HEK293 (cell line): ENCODE data around the gene VPS18.

Experiments used
- CTCF ChIA-PET: fragments of 350-600 bp; formaldehyde crosslinking; extraction: SDS; loops from one replicate; lab custom pipeline; 2021; ENCODE audit warnings: antibody characterized with exemption; lab: Yijun Ruan, JAX
- POLR2A ChIA-PET: fragments of 300-600 bp; formaldehyde crosslinking; extraction: SDS; loops from one replicate; lab custom pipeline; 2020; ENCODE audit warnings: antibody characterized with exemption, inconsistent platforms; lab: Yijun Ruan, JAX
- H3K27ac ChIP-seq: fragments of 200-500 bp; sonication (Bioruptor generic); 2 replicates; pipeline ENCODE4 v1.5.1; 2014; ENCODE audit warnings: low read depth, low read length, control low read depth, inconsistent platforms; ENCODE audit errors: extremely low read depth
- H3K36me3 ChIP-seq, 2 experiments: fragments of 200-500 bp in 1 of 2; sonication (Bioruptor generic) in 1 of 2; 1 replicate in 1 of 2; 2 replicates in 1 of 2; pipeline ENCODE4 v1.5.1; 2014 to 2017; ENCODE audit warnings: inconsistent platforms in 2 of 2, low read length in 2 of 2; ENCODE audit not compliant: control insufficient read depth in 2 of 2, insufficient read depth in 1 of 2
- H3K4me1 ChIP-seq: fragments of 200-500 bp; sonication (Bioruptor generic); 2 replicates; pipeline ENCODE4 v1.5.1; 2014; ENCODE audit warnings: mild to moderate bottlenecking, low read length, inconsistent platforms; ENCODE audit not compliant: control insufficient read depth, insufficient read depth
- H3K4me3 ChIP-seq: 2 replicates; pipeline ENCODE4 v1.5.1; 2011; ENCODE audit warnings: low read depth, mild to moderate bottlenecking, control low read depth, low read length, moderate library complexity
- H3K9me3 ChIP-seq: fragments of 200-500 bp; sonication (Bioruptor generic); 2 replicates; pipeline ENCODE4 v1.5.1; 2014; ENCODE audit warnings: low read depth, low read length, inconsistent platforms; ENCODE audit not compliant: control insufficient read depth, insufficient read depth
- AEBP2 ChIP-seq: fragments of 450-650 bp; formaldehyde crosslinking; IDR thresholded peaks from 2 replicates; pipeline ENCODE4 v1.5.1; 2016; ENCODE audit warnings: missing biosample characterization, missing genetic modification characterization, borderline replicate concordance
- GLIS2 ChIP-seq: fragments of 450-650 bp; formaldehyde crosslinking; IDR thresholded peaks from 2 replicates; pipeline ENCODE4 v1.5.1; 2016; ENCODE audit warnings: missing biosample characterization, missing genetic modification characterization
- KLF1 ChIP-seq: fragments of 450-650 bp; formaldehyde crosslinking; IDR thresholded peaks from 2 replicates; pipeline ENCODE4 v1.5.1; 2016; ENCODE audit warnings: missing biosample characterization, missing genetic modification characterization
- KLF16 ChIP-seq: fragments of 450-650 bp; formaldehyde crosslinking; IDR thresholded peaks from 2 replicates; pipeline ENCODE4 v1.5.1; 2017; ENCODE audit warnings: missing biosample characterization, missing genetic modification characterization
- PRDM4 ChIP-seq: fragments of 450-650 bp; formaldehyde crosslinking; IDR thresholded peaks from 2 replicates; pipeline ENCODE4 v1.5.1; 2017; ENCODE audit warnings: missing biosample characterization, missing genetic modification characterization
- REPIN1 ChIP-seq: fragments of 450-650 bp; formaldehyde crosslinking; IDR thresholded peaks from 2 replicates; pipeline ENCODE4 v1.5.1; 2017; ENCODE audit warnings: missing biosample characterization, missing genetic modification characterization, low read depth
- SP7 ChIP-seq: fragments of 450-650 bp; formaldehyde crosslinking; IDR thresholded peaks from 2 replicates; pipeline ENCODE4 v1.5.1; 2016; ENCODE audit warnings: missing biosample characterization, missing genetic modification characterization
- ZBTB21 ChIP-seq: fragments of 450-650 bp; formaldehyde crosslinking; IDR thresholded peaks from 2 replicates; pipeline ENCODE4 v1.5.1; 2017; ENCODE audit warnings: missing biosample characterization, missing genetic modification characterization
- ZFHX2 ChIP-seq: fragments of 450-650 bp; formaldehyde crosslinking; conservative IDR thresholded peaks from 2 replicates; pipeline ENCODE4 v1.5.1; 2016; ENCODE audit warnings: missing biosample characterization, missing genetic modification characterization
- ZFP3 ChIP-seq: fragments of 450-650 bp; formaldehyde crosslinking; IDR thresholded peaks from 2 replicates; pipeline ENCODE4 v1.5.1; 2016; ENCODE audit warnings: low read depth, missing biosample characterization, missing genetic modification characterization
- ZNF10 ChIP-seq: fragments of 450-650 bp; formaldehyde crosslinking; IDR thresholded peaks from 2 replicates; pipeline ENCODE4 v1.5.1; 2017; ENCODE audit warnings: missing biosample characterization, missing genetic modification characterization
- ZNF274 ChIP-seq, 2 experiments: fragments of 200-500 bp in 1 of 2; fragments of 450-650 bp in 1 of 2; sonication (Bioruptor generic) in 1 of 2; formaldehyde crosslinking in 1 of 2; IDR thresholded peaks; 2 replicates each; pipeline versions ENCODE4 v1.5.1 to v1.6.1; 2014 to 2016; ENCODE audit warnings: borderline replicate concordance in 1 of 2, inconsistent platforms in 1 of 2, low read length in 1 of 2, missing biosample characterization in 1 of 2, missing genetic modification characterization in 1 of 2
- ZNF324 ChIP-seq: fragments of 450-650 bp; formaldehyde crosslinking; IDR thresholded peaks from 2 replicates; pipeline ENCODE4 v1.5.1; 2016; ENCODE audit warnings: missing biosample characterization, missing genetic modification characterization
- ZNF341 ChIP-seq: fragments of 450-650 bp; formaldehyde crosslinking; IDR thresholded peaks from 2 replicates; pipeline ENCODE4; 2016; ENCODE audit warnings: low read depth, missing biosample characterization, missing genetic modification characterization
- ZNF549 ChIP-seq: fragments of 450-650 bp; IDR thresholded peaks from 2 replicates; pipeline ENCODE4 v1.5.1; 2018; ENCODE audit warnings: missing biosample characterization, missing genetic modification characterization, mild to moderate bottlenecking, inconsistent platforms, moderate library complexity
- ZNF561 ChIP-seq: fragments of 450-650 bp; IDR thresholded peaks from 2 replicates; pipeline ENCODE4 v1.5.1; 2018; ENCODE audit warnings: missing biosample characterization, missing genetic modification characterization, borderline replicate concordance
- ZXDB ChIP-seq: fragments of 450-650 bp; formaldehyde crosslinking; IDR thresholded peaks from 2 replicates; pipeline ENCODE4 v1.5.1; 2016; ENCODE audit warnings: missing biosample characterization, missing genetic modification characterization
- TF ChIP-seq, protein P1 (sequence below): fragments of 450-650 bp; formaldehyde crosslinking; IDR thresholded peaks from 2 replicates; pipeline ENCODE4 v1.5.1; 2016; ENCODE audit warnings: missing biosample characterization, missing genetic modification characterization
- TF ChIP-seq, protein P2 (sequence below): fragments of 450-650 bp; IDR thresholded peaks from 2 replicates; pipeline ENCODE4 v1.5.1; 2018; ENCODE audit warnings: missing biosample characterization, missing genetic modification characterization
- TF ChIP-seq, protein P3 (sequence below): fragments of 450-650 bp; formaldehyde crosslinking; IDR thresholded peaks from 2 replicates; pipeline ENCODE4 v1.5.1; 2016; ENCODE audit warnings: missing biosample characterization, missing genetic modification characterization
- TF ChIP-seq, protein P4 (sequence below): fragments of 450-650 bp; formaldehyde crosslinking; IDR thresholded peaks from 2 replicates; pipeline ENCODE4 v1.5.1; 2017; ENCODE audit warnings: missing biosample characterization, mild to moderate bottlenecking, missing genetic modification characterization, moderate library complexity

Gene VPS18, protein sequence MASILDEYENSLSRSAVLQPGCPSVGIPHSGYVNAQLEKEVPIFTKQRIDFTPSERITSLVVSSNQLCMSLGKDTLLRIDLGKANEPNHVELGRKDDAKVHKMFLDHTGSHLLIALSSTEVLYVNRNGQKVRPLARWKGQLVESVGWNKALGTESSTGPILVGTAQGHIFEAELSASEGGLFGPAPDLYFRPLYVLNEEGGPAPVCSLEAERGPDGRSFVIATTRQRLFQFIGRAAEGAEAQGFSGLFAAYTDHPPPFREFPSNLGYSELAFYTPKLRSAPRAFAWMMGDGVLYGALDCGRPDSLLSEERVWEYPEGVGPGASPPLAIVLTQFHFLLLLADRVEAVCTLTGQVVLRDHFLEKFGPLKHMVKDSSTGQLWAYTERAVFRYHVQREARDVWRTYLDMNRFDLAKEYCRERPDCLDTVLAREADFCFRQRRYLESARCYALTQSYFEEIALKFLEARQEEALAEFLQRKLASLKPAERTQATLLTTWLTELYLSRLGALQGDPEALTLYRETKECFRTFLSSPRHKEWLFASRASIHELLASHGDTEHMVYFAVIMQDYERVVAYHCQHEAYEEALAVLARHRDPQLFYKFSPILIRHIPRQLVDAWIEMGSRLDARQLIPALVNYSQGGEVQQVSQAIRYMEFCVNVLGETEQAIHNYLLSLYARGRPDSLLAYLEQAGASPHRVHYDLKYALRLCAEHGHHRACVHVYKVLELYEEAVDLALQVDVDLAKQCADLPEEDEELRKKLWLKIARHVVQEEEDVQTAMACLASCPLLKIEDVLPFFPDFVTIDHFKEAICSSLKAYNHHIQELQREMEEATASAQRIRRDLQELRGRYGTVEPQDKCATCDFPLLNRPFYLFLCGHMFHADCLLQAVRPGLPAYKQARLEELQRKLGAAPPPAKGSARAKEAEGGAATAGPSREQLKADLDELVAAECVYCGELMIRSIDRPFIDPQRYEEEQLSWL

DNA sequence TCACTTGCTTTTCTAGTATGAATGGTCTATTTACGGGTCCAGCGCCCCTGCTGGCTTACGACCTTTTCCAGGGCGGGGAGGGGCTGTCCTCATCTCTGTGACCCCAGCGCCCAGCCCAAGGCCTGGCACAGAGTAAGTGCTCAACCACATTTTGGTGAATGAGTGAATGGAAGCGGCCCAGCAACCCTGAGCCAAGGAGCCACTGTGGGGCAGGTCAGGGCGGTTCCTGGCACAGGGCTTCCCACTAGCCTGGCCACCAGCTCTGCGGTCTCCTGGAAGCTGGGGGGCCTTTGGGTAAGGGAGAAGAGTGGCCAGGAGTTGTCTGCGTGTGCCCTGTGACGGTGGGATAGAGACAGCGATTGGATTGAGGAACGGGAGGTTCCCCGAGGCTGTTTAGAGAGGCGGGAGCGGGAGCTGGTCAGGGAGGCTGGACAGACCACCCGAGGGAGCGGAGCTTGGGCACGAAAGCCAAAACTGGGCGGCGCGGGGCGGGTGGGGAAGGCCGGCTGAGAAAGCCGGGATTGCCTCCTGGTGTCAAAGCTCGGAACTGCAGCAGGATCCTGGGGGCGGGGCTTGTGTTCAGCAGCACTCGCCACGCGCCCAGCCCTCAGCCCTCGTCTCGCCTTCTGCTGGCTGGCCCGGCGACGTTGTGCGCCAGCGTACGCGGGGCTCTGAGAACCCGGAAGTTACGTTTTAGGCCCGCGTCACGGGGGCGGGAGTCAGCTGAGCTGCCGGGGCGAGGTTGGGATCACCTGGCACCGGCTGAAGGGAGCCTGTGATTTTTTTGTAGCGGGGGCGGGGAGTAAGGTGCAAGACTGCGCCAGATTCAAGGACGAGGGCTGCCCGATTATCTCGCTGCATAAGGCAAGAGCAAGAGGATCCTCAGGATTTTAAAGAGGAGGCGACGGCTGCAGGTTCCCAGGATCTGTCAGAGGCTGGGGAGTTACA is at the start of gene VPS18:
Gene VPS18 (plus strand): TSS at position 718 of the 948 bp plus-strand sequence. CDS start 319 bp downstream, outside the sequence.
- H3K9me3 ChIP-seq = no peaks in the 10 kb centered on the region
- CTCF ChIA-PET = interaction anchor here (0.6 to 4.2 kb wide), 28 partner anchors 10 to 292 kb away, joined by 3 to 117 read pairs (median 4); partner anchors contain the start of genes GCHFR, RAD51 and RHOV
- H3K27ac ChIP-seq = peak within 1 kb of the TSS; percentile 41; the same call in 1 of the 2 replicates
- POLR2A ChIA-PET = interaction anchor here (0.6 to 2.6 kb wide), 14 partner anchors 9 to 439 kb away, joined by 3 to 47 read pairs (median 4); partner anchors contain the start of genes CHAC1, DNAJC17, NUSAP1 and OIP5
- peaks cover 0 to 30% of the 10 kb centered on the region in 2 experiments; a peak in 2 of 3 replicates for H3K36me3 ChIP-seq
- peak within 1 kb of the TSS; percentile 79 for H3K4me3 ChIP-seq
- no peaks in the 10 kb centered on the region for H3K4me1 ChIP-seq
- TF ChIP-seq ZNF561 (tag by site-specific recombination) (peak; percentile 61; the same call in 1 of the 2 replicates), KLF16 (tag by site-specific recombination) (peak; percentile 30; the same call in 1 of the 2 replicates), ZNF549 (tag by site-specific recombination) (no peak), ZNF274 (IDR thresholded peaks at IDR 0.05; ENCODE audit: low read length) (no peak), ZNF274 (tag by site-specific recombination; IDR thresholded peaks at IDR 0.05; ENCODE audit: borderline replicate concordance) (no peak), ZBTB21 (tag by site-specific recombination) (peak; percentile 76), ZFP3 (tag by site-specific recombination) (no peak), ZNF324 (tag by site-specific recombination) (no peak), ZFHX2 (peak; percentile 60; the same call in 1 of the 2 replicates), AEBP2 (tag by site-specific recombination) (no peak), SP7 (tag by site-specific recombination) (no peak), REPIN1 (tag by site-specific recombination) (no peak), GLIS2 (tag by site-specific recombination) (0 out of 2 replicates have a peak, but pooled peaks have one; percentile 28), PRDM4 (tag by site-specific recombination) (no peak), ZXDB (tag by site-specific recombination) (peak; percentile 57), ZNF10 (tag by site-specific recombination) (peak; percentile 46; the same call in 1 of the 2 replicates), KLF1 (tag by site-specific recombination) (peak; percentile 60), ZNF341 (peak; percentile 31; the same call in 1 of the 2 replicates)
- TF ChIP-seq, protein P1, sequence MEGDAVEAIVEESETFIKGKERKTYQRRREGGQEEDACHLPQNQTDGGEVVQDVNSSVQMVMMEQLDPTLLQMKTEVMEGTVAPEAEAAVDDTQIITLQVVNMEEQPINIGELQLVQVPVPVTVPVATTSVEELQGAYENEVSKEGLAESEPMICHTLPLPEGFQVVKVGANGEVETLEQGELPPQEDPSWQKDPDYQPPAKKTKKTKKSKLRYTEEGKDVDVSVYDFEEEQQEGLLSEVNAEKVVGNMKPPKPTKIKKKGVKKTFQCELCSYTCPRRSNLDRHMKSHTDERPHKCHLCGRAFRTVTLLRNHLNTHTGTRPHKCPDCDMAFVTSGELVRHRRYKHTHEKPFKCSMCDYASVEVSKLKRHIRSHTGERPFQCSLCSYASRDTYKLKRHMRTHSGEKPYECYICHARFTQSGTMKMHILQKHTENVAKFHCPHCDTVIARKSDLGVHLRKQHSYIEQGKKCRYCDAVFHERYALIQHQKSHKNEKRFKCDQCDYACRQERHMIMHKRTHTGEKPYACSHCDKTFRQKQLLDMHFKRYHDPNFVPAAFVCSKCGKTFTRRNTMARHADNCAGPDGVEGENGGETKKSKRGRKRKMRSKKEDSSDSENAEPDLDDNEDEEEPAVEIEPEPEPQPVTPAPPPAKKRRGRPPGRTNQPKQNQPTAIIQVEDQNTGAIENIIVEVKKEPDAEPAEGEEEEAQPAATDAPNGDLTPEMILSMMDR (tag by site-specific recombination) = peak; percentile 81
- TF ChIP-seq, protein P2, sequence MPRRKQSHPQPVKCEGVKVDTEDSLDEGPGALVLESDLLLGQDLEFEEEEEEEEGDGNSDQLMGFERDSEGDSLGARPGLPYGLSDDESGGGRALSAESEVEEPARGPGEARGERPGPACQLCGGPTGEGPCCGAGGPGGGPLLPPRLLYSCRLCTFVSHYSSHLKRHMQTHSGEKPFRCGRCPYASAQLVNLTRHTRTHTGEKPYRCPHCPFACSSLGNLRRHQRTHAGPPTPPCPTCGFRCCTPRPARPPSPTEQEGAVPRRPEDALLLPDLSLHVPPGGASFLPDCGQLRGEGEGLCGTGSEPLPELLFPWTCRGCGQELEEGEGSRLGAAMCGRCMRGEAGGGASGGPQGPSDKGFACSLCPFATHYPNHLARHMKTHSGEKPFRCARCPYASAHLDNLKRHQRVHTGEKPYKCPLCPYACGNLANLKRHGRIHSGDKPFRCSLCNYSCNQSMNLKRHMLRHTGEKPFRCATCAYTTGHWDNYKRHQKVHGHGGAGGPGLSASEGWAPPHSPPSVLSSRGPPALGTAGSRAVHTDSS = no peak
- TF ChIP-seq, protein P3, sequence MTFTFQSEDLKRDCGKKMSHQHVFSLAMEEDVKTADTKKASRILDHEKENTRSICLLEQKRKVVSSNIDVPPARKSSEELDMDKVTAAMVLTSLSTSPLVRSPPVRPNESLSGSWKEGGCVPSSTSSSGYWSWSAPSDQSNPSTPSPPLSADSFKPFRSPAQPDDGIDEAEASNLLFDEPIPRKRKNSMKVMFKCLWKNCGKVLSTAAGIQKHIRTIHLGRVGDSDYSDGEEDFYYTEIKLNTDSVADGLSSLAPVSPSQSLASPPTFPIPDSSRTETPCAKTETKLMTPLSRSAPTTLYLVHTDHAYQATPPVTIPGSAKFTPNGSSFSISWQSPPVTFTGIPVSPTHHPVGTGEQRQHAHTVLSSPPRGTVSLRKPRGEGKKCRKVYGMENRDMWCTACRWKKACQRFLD (tag by site-specific recombination) = 0 out of 2 replicates have a peak, but pooled peaks have one; percentile 18
- TF ChIP-seq, protein P4, sequence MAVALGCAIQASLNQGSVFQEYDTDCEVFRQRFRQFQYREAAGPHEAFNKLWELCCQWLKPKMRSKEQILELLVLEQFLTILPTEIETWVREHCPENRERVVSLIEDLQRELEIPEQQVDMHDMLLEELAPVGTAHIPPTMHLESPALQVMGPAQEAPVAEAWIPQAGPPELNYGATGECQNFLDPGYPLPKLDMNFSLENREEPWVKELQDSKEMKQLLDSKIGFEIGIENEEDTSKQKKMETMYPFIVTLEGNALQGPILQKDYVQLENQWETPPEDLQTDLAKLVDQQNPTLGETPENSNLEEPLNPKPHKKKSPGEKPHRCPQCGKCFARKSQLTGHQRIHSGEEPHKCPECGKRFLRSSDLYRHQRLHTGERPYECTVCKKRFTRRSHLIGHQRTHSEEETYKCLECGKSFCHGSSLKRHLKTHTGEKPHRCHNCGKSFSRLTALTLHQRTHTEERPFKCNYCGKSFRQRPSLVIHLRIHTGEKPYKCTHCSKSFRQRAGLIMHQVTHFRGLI (tag by site-specific recombination) = peak; percentile 80
